H1 (cell line): ENCODE data around the gene IQGAP3. TPM values are rescaled to one million over a fixed set of nuclear protein-coding genes. Genes with fewer than 3 reads are reported as not detected.

Experiments used
- BACH1 ChIP-seq: IDR thresholded peaks from 2 replicates; pipeline ENCODE4 v1.6.1; 2012; ENCODE audit warnings: low read length, improper control_type of control experiment
- CHD1 ChIP-seq: IDR thresholded peaks from 2 replicates; pipeline ENCODE4 v1.6.1; 2012; ENCODE audit warnings: low read depth, low read length, improper control_type of control experiment
- CHD2 ChIP-seq: IDR thresholded peaks from 2 replicates; pipeline ENCODE4 v1.6.1; 2012; ENCODE audit warnings: low read length, improper control_type of control experiment
- CTBP2 ChIP-seq: IDR thresholded peaks from 2 replicates; pipeline ENCODE4 v1.7.0; 2011; ENCODE audit warnings: borderline replicate concordance, mild to moderate bottlenecking, moderate library complexity, mixed read lengths, low read length; ENCODE audit not compliant: insufficient read depth, insufficient read length
- EGR1 ChIP-seq: IDR thresholded peaks from 2 replicates; pipeline ENCODE4 v1.6.1; 2011; ENCODE audit warnings: low read depth, low read length, borderline replicate concordance
- EP300 ChIP-seq, 2 experiments: IDR thresholded peaks; 1 replicate in 1 of 2; 2 replicates in 1 of 2; pipeline ENCODE4 v1.6.1; 2011 to 2012; ENCODE audit warnings: low read depth in 2 of 2, low read length in 2 of 2, mild to moderate bottlenecking in 2 of 2, borderline replicate concordance in 1 of 2, inconsistent platforms in 1 of 2, moderate library complexity in 1 of 2
- EZH2 ChIP-seq: fragments of 200-600 bp; sonication (generic); IDR thresholded peaks from 2 replicates; pipeline ENCODE4 v1.7.1; 2012; ENCODE audit warnings: low read depth, mild to moderate bottlenecking, moderate library complexity, low read length, inconsistent platforms; ENCODE audit not compliant: severe bottlenecking
- GABPA ChIP-seq: IDR thresholded peaks from 2 replicates; pipeline ENCODE4 v1.6.1; 2011; ENCODE audit warnings: mild to moderate bottlenecking, low read length, moderate library complexity, borderline replicate concordance; ENCODE audit not compliant: insufficient read depth
- JUND ChIP-seq: IDR thresholded peaks from 2 replicates; pipeline ENCODE4 v1.6.1; 2011; ENCODE audit warnings: mild to moderate bottlenecking, improper control_type of control experiment, low read length
- NRF1 ChIP-seq: IDR thresholded peaks from 2 replicates; pipeline ENCODE4 v1.6.1; 2011; ENCODE audit warnings: mild to moderate bottlenecking, low read depth, low read length, improper control_type of control experiment
- PHF8 ChIP-seq: fragments of 200-600 bp; sonication (generic); conservative IDR thresholded peaks from 2 replicates; pipeline ENCODE4 v1.7.1; 2012; ENCODE audit warnings: low read depth, mild to moderate bottlenecking, inconsistent platforms, low read length, moderate library complexity
- POLR2A ChIP-seq, 2 experiments: IDR thresholded peaks; 1 replicate in 1 of 2; 2 replicates in 1 of 2; pipeline ENCODE4 v1.6.1; 2011; ENCODE audit warnings: low read depth in 2 of 2, low read length in 2 of 2, mild to moderate bottlenecking in 2 of 2; ENCODE audit errors: control extremely low read depth in 1 of 2
- RFX5 ChIP-seq: IDR thresholded peaks from 2 replicates; pipeline ENCODE4 v1.6.1; 2011; ENCODE audit warnings: low read depth, low read length, improper control_type of control experiment, borderline replicate concordance
- RNF2 ChIP-seq: fragments of 200-900, 300-1000 bp; sonication (generic); IDR thresholded peaks from 2 replicates; pipeline ENCODE4 v1.7.1; 2016; ENCODE audit warnings: borderline replicate concordance, low read depth, mild to moderate bottlenecking, antibody characterized with exemption, low read length; ENCODE audit not compliant: poor library complexity, severe bottlenecking; ENCODE audit errors: missing control alignments
- RXRA ChIP-seq: IDR thresholded peaks from 2 replicates; pipeline ENCODE4 v1.6.1; 2011; ENCODE audit warnings: low read depth, mild to moderate bottlenecking, low read length, moderate library complexity; ENCODE audit not compliant: insufficient read depth
- SAP30 ChIP-seq: fragments of 300-600 bp; sonication (generic); IDR thresholded peaks from 2 replicates; pipeline ENCODE4 v1.7.1; 2012; ENCODE audit warnings: low read length, moderate library complexity, mild to moderate bottlenecking, inconsistent platforms; ENCODE audit not compliant: insufficient read depth, insufficient replicate concordance
- SIRT6 ChIP-seq: IDR thresholded peaks from one replicate; pipeline ENCODE4 v1.7.1; 2012; ENCODE audit warnings: low read length, inconsistent platforms
- SIX5 ChIP-seq: IDR thresholded peaks from 2 replicates; pipeline ENCODE4 v1.6.1; 2011; ENCODE audit warnings: mild to moderate bottlenecking, low read depth, low read length
- SP4 ChIP-seq: IDR thresholded peaks from 2 replicates; pipeline ENCODE4 v1.6.1; 2012; ENCODE audit warnings: low read length, inconsistent platforms
- TAF7 ChIP-seq: optimal IDR thresholded peaks from 2 replicates; pipeline ENCODE3; 2011; ENCODE audit warnings: low read depth, mild to moderate bottlenecking, inconsistent platforms, low read length, moderate library complexity, borderline replicate concordance
- TEAD4 ChIP-seq: IDR thresholded peaks from 2 replicates; pipeline ENCODE4 v1.6.1; 2012; ENCODE audit warnings: low read depth, low read length, inconsistent platforms, mixed read lengths
- ZNF274 ChIP-seq: IDR thresholded peaks from 2 replicates; pipeline ENCODE4 v1.7.0; 2012; ENCODE audit warnings: low read length, borderline replicate concordance; ENCODE audit errors: extremely low read depth
- polyA plus RNA-seq, 7 experiments: library from polyadenylated mRNA; depleted of rRNA in 3 of 7; stranded (reverse) in 5 of 7; unstranded in 2 of 7; fragments of >200 nt in 5 of 7; fragments of 200-250 nt in 2 of 7; gene quantifications; 1 replicate in 5 of 7; 2 replicates in 1 of 7; 4 replicates in 1 of 7; pipeline versions ENCODE4 v1.2.1 to v1.2.3, GENCODE V29; 2011 to 2013; ENCODE audit warnings: missing spikeins in 2 of 7, mixed read lengths in 2 of 7
- total RNA-seq: library from RNA; stranded (reverse); fragmentation: NEBNext Ultra II Directional; extraction: Animal tissue kit (Norgen Biotek cat#: 25700); gene quantifications from 2 replicates; pipeline ENCODE4 v1.2.1, GENCODE V29; 2021
- TF ChIP-seq, protein P1 (sequence below): IDR thresholded peaks from 2 replicates; pipeline ENCODE4 v1.6.1; 2012; ENCODE audit warnings: inconsistent platforms
- TF ChIP-seq, protein P2 (sequence below): IDR thresholded peaks from 2 replicates; pipeline ENCODE4 v1.6.1; 2012; ENCODE audit warnings: low read length, inconsistent platforms

IQGAP3 gene
- total and polyA plus RNA-seq, 2 of the 8 experiments (the other 6 are each of a cell fraction or from before 2014, with no cell fraction given) = 14.6 to 22.3 TPM

DNA sequence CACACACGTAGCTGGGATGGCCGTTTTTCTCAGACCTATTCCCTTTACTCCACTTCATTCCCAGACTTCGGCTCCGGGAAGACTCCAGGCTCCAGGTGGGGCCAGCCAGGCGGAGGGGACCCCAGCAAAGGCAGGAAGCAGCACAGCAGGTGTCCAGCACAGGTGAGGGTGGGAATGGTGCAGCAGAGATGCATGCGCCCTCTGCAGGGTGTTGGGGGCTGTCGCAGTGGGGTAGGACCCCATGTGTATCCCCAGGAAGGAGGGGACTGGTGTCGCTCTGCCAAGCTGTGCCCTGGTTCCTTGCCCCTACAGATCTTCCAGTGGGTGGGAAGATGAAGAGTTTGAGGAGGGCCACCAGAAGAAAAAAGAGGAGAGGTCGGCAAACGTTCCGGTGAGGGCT is 12.4 kb upstream of the IQGAP3 start (continued):
- TF ChIP-seq CHD1 (no peak), ZNF274 (no peak), JUND (0 out of 2 replicates have a peak, but pooled peaks have one; percentile 14), BACH1 (no peak), RFX5 (no peak), CTBP2 (no peak), EGR1 (no peak), TEAD4 (no peak), NRF1 (no peak), SAP30 (no peak), CHD2 (no peak), SIX5 (no peak), RNF2 (no peak), RXRA (no peak), EZH2 (no peak), GABPA (no peak), SP4 (no peak), SIRT6 (no peak), POLR2A (IDR thresholded peaks at IDR 0.05; ENCODE audit: control extremely low read depth in 1 of 2, low read depth in 2 of 2, low read length in 2 of 2) (no peak), EP300 (IDR thresholded peaks at IDR 0.05; ENCODE audit: borderline replicate concordance in 1 of 2, low read depth in 2 of 2, low read length in 2 of 2) (peak in 1 of 2 experiments; percentile 15; a peak in 1 of 3 replicates), TAF7 (no peak), PHF8 (no peak)
- TF ChIP-seq, protein P1, sequence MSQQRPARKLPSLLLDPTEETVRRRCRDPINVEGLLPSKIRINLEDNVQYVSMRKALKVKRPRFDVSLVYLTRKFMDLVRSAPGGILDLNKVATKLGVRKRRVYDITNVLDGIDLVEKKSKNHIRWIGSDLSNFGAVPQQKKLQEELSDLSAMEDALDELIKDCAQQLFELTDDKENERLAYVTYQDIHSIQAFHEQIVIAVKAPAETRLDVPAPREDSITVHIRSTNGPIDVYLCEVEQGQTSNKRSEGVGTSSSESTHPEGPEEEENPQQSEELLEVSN = no peak
- TF ChIP-seq, protein P2, sequence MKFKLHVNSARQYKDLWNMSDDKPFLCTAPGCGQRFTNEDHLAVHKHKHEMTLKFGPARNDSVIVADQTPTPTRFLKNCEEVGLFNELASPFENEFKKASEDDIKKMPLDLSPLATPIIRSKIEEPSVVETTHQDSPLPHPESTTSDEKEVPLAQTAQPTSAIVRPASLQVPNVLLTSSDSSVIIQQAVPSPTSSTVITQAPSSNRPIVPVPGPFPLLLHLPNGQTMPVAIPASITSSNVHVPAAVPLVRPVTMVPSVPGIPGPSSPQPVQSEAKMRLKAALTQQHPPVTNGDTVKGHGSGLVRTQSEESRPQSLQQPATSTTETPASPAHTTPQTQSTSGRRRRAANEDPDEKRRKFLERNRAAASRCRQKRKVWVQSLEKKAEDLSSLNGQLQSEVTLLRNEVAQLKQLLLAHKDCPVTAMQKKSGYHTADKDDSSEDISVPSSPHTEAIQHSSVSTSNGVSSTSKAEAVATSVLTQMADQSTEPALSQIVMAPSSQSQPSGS = no peak
